Panc1 (cell line): ENCODE measurements around the gene FARSA.

Source experiments
- CTCF ChIP-seq: fragments of 450-650 bp; IDR thresholded peaks from 2 replicates; pipeline ENCODE4 v1.5.1; 2017; ENCODE audit warnings: mild to moderate bottlenecking
- SIN3A ChIP-seq: IDR thresholded peaks from 2 replicates; pipeline ENCODE4 v1.6.1; 2012; ENCODE audit warnings: low read depth, mild to moderate bottlenecking, low read length, moderate library complexity, borderline replicate concordance; ENCODE audit not compliant: insufficient read depth

DNA sequence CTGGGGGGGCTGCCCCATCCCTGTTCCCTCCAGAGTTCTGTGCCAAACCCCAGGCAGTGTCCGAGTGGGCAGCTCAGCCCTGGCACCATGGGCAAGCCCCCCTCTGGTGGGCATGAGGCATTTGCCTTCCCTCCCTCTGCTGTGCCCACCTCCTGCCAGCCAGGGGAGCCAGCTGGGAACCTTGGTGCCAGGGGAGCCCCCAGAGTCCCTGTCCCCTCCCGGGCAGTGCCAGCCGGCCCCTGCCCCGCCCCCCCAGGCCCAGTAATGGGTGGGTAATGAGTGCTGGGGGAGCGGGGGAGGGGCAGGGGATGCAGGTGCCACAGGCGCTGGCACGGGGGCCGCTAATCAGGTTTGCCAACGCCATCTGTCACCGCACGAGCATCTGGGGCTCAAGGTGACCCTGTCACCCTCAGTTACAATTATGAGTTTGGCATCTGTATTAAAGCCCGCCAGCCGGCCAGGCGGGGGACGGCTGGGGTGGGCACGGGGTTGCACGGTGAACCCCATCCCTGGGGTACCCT is 41.8 kb upstream of the FARSA start:
- TF ChIP-seq CTCF (no peak), SIN3A (no peak)
